Peyer's patch (tissue), 4 donors: ENCODE data around the gene NHLRC1. TPM values are rescaled to one million over a fixed set of nuclear protein-coding genes. Genes with fewer than 3 reads are reported as not detected.

ENCODE experiments used
- DNase-seq, 3 donors: peaks; one replicate each; pipeline ENCODE4 v3.0.0-alpha.2; 2017 to 2019
- H3K27ac ChIP-seq, 4 donors: fragments of 200-600 bp; sonication (generic); one replicate each; pipeline ENCODE4 v1.5.1; 2016 to 2019
- H3K27me3 ChIP-seq, 2 donors: fragments of 200-600 bp; sonication (generic); one replicate each; pipeline ENCODE4 v1.5.1; 2019
- H3K36me3 ChIP-seq, 3 donors: fragments of 200-600 bp; sonication (generic); one replicate each; pipeline ENCODE4 v1.5.1; 2016 to 2019
- H3K4me1 ChIP-seq, 4 donors: fragments of 200-600 bp; sonication (generic); one replicate each; pipeline ENCODE4 v1.5.1; 2016 to 2019
- H3K4me3 ChIP-seq, 4 donors: fragments of 200-600 bp; sonication (generic); 1 replicate in 3 of 4; 2 replicates in 1 of 4; pipeline ENCODE4 v1.5.1; 2016 to 2019; ENCODE audit warnings: mild to moderate bottlenecking in 1 of 4
- H3K9me3 ChIP-seq, 4 donors: fragments of 200-600 bp; sonication (generic); one replicate each; pipeline ENCODE4 v1.5.1; 2016 to 2019; ENCODE audit warnings: mild to moderate bottlenecking in 1 of 4
- POLR2A ChIP-seq, 2 donors: fragments of 450-650 bp; IDR thresholded peaks; one replicate each; pipeline ENCODE4 v1.5.1; 2017; ENCODE audit warnings: antibody characterized with exemption in 2 of 2, mild to moderate bottlenecking in 2 of 2, moderate library complexity in 2 of 2
- total RNA-seq, 4 donors: library from RNA; depleted of rRNA; stranded (reverse); fragments of >200 nt; gene quantifications; one replicate each; pipeline ENCODE4 v1.1.0, GENCODE V29; 2016
- TF ChIP-seq, protein P1 (sequence below), 6 experiments: fragments of 450-650 bp in 4 of 6; fragments of 200-600 bp in 2 of 6; sonication (generic) in 1 of 6; IDR thresholded peaks; one replicate each; pipeline ENCODE4 v1.5.1; 2017 to 2019; ENCODE audit warnings: antibody characterized with exemption in 6 of 6, mild to moderate bottlenecking in 3 of 6, moderate library complexity in 1 of 6

NHLRC1 gene
- total RNA-seq, 4 donors from 2014 or later, result 1.7 to 4.9 (median 3.3) TPM

DNA sequence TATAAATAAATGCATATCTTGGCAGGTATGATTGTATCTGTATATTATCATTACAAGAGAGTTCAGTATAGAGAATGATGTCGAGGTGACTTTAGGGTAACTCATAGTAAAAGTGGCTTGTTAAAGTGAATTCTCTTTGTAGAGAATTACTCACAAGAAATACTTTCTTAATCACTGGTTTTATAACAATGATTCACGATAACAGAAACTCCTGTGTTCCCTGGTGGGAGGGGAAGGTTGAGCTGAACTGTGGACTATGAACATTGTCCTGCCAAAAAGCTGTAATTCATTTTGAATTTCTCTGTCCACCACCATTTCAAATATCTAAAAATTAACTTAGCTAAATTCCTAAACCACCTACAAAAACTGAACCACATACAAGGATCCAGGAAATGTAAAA lies 24.7 kb upstream of the NHLRC1 start:
- peak in 1 of 3 donors; percentile 53 for DNase-seq
- H3K27me3 ChIP-seq, result no peaks in the 10 kb centered on the region
- peaks cover 0 to 18% (median 0%) of the 10 kb centered on the region in 4 donors for H3K4me1 ChIP-seq
- H3K36me3 ChIP-seq, result peaks cover 0 to 33% (median 0%) of the 10 kb centered on the region in 3 donors
- H3K9me3 ChIP-seq, result no peaks in the 10 kb centered on the region
- no peak for TF ChIP-seq POLR2A (IDR thresholded peaks at IDR 0.05)
- TF ChIP-seq, protein P1, sequence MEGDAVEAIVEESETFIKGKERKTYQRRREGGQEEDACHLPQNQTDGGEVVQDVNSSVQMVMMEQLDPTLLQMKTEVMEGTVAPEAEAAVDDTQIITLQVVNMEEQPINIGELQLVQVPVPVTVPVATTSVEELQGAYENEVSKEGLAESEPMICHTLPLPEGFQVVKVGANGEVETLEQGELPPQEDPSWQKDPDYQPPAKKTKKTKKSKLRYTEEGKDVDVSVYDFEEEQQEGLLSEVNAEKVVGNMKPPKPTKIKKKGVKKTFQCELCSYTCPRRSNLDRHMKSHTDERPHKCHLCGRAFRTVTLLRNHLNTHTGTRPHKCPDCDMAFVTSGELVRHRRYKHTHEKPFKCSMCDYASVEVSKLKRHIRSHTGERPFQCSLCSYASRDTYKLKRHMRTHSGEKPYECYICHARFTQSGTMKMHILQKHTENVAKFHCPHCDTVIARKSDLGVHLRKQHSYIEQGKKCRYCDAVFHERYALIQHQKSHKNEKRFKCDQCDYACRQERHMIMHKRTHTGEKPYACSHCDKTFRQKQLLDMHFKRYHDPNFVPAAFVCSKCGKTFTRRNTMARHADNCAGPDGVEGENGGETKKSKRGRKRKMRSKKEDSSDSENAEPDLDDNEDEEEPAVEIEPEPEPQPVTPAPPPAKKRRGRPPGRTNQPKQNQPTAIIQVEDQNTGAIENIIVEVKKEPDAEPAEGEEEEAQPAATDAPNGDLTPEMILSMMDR (IDR thresholded peaks at IDR 0.05), result no peak
- H3K27ac ChIP-seq, result peak overlapping the region in 3 of 4 donors; percentile 1 to 77 (median 64)
- no peak overlapping the region for H3K4me3 ChIP-seq

DNA sequence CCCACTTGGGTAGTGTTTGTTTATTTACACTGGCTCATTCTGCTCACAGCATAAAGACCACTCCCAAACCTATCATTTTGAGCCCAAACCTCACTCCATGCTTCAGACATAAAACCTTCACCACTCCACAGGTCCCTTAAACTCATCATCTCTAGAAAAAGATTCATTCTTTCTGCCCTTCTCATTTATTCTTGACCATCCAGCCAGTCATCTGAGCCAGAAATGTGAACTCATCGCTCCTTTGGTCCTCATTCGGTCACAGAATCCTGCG lies 20.0 kb upstream of the NHLRC1 start:
- no peak for TF ChIP-seq POLR2A (IDR thresholded peaks at IDR 0.05)
- TF ChIP-seq, protein P1 (IDR thresholded peaks at IDR 0.05), result no peak

DNA sequence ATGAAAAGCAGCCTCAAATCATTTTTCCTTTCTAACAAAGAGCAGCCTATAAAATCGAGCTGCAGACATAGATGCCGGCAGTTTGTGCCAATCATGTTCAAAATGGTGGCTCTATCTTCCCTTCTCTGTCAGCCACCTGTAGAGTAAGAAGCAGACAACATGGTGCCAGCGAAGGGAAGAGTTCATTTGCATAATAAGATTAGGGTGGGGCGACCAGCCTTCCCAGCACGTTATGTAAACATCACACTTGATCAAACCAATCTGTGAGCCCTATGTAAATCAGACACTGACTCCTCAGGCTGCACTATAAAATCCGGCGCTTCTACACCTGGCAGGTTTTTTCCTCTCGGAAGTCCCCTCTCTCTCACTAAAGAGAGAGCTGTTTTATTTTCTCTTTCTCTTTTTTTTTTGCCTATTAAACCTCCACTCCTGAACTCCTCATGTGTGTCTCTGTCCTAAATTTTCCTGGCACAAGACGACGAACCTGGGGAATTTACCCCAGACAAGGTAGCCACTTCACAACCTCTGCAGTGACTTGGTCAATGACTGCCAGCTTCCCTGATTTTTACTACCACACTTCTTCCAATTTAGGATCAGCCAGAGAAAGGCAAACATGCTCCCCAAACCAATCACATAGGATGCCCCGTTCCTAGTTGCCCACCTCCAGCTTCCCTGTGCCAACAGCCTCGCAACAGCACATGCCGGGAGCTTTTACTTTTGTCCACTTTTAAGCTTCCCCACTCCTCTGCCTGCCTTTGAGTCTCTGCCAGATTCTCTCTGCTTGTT lies 19.5 kb upstream of the NHLRC1 start:
- no peak for TF ChIP-seq POLR2A (IDR thresholded peaks at IDR 0.05)
- TF ChIP-seq, protein P1 (IDR thresholded peaks at IDR 0.05), result no peak
- H3K27me3 ChIP-seq, result no peaks in the 10 kb centered on the region
- no peak for DNase-seq
- H3K4me3 ChIP-seq, result no peak overlapping the region
- H3K36me3 ChIP-seq, result peaks cover 0 to 71% (median 0%) of the 10 kb centered on the region in 3 donors
- H3K4me1 ChIP-seq, result no peaks in the 10 kb centered on the region
- H3K9me3 ChIP-seq, result no peaks in the 10 kb centered on the region
- no peak overlapping the region for H3K27ac ChIP-seq

More for the DNA sequence above, 20.0 kb upstream of the NHLRC1 start:
- Histone ChIP-seq H3K9me3 (no peaks in the 10 kb centered on the region), H3K27me3 (no peaks in the 10 kb centered on the region), H3K4me3 (no peak overlapping the region), H3K4me1 (peaks cover 0 to 2% (median 0%) of the 10 kb centered on the region in 4 donors), H3K27ac (no peak overlapping the region), H3K36me3 (peaks cover 0 to 68% (median 0%) of the 10 kb centered on the region in 3 donors)
- DNase-seq, result no peak

DNA sequence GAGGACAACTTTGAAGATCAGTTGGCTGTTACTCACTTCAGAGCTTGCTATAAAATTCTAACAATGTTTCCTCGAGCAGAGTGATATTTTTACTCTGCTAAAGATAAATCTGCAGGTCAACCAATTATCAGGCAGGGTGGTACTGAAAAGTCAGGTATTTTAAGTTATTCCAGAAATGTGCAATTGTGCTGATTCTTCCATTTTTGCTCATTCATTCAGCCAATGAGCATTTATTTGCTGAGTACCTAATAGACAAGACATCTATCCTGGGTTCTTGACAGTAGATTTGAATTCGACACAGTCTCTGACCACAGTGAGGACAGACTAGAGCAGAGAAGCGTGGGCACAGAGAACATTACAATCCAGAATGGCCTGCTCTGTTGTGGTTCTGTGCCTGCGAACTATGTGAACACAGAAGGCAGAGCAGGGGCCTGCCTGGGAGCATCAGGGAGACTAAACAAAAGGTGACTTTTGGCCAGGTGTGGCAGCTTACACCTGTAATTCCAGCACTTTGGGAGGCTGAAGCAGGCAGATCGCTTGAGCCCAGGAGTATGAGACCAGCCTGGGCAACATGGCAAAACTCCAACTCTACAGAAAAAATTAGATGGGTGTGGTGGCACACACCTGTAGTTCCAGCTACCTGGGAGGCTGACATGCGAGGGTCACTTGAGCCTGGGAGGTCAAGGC lies 17.6 kb upstream of the NHLRC1 start:
- H3K4me3 ChIP-seq, result no peak overlapping the region
- no peaks in the 10 kb centered on the region for H3K9me3 ChIP-seq
- H3K36me3 ChIP-seq, result peaks cover 0 to 76% (median 0%) of the 10 kb centered on the region in 3 donors
- no peaks in the 10 kb centered on the region for H3K4me1 ChIP-seq
- TF ChIP-seq, protein P1 (IDR thresholded peaks at IDR 0.05), result no peak
- TF ChIP-seq POLR2A (IDR thresholded peaks at IDR 0.05), result no peak
- no peak for DNase-seq
- no peak overlapping the region for H3K27ac ChIP-seq
- H3K27me3 ChIP-seq, result no peaks in the 10 kb centered on the region

DNA sequence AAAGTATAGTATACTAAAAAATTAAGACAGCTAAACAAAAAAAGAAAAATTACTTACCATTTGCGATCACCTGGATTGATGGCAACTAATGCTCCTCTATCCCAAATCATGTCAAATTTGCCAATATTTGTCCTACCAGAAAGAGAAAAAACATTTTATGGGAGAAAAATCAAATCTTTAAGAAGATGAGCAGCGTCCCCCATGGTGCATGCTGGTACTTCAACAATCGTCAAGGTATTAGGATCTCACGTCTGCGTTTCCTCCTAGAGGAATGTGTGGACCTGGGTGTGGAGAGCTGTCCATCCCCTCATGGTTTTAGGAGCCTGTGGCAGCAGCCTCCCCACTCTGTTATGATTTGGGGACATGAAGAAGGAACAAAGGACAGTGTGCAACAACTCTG lies 16.4 kb upstream of the NHLRC1 start:
- DNase-seq, result no peak
- Histone ChIP-seq H3K27ac (no peak overlapping the region), H3K9me3 (no peaks in the 10 kb centered on the region), H3K4me3 (no peak overlapping the region), H3K36me3 (peaks cover 0 to 75% (median 0%) of the 10 kb centered on the region in 3 donors), H3K4me1 (no peaks in the 10 kb centered on the region), H3K27me3 (no peaks in the 10 kb centered on the region)
- TF ChIP-seq, protein P1 (IDR thresholded peaks at IDR 0.05), result no peak
- TF ChIP-seq POLR2A (IDR thresholded peaks at IDR 0.05), result no peak
